Uterus (tissue), 4 donors: ENCODE measurements around the gene CASP5. TPM values are rescaled to one million over a fixed set of nuclear protein-coding genes. Genes with fewer than 3 reads are reported as not detected.

Experiments used
- DNase-seq, 2 donors: peaks; one replicate each; pipeline ENCODE4 v3.0.0-alpha.2; 2019 to 2020
- H3K27ac ChIP-seq, 2 donors: fragments of 200-600 bp; sonication (generic); 1 replicate in 1 of 2; 2 replicates in 1 of 2; pipeline ENCODE4 v1.5.1; 2016 to 2018
- H3K27me3 ChIP-seq, 2 donors: fragments of 200-600 bp; sonication (generic); one replicate each; pipeline ENCODE4 v1.5.1; 2018 to 2019; ENCODE audit warnings: control low read depth in 1 of 2
- H3K36me3 ChIP-seq, 2 donors: fragments of 200-600 bp; sonication (generic); one replicate each; pipeline ENCODE4 v1.5.1; 2019; ENCODE audit warnings: control low read depth in 1 of 2
- H3K4me1 ChIP-seq, 2 donors: fragments of 200-600 bp; sonication (generic); one replicate each; pipeline ENCODE4 v1.5.1; 2018 to 2019; ENCODE audit warnings: control low read depth in 1 of 2
- H3K4me3 ChIP-seq, 2 donors: fragments of 200-600 bp; sonication (generic); 1 replicate in 1 of 2; 2 replicates in 1 of 2; pipeline ENCODE4 v1.5.1; 2018 to 2019; ENCODE audit warnings: mild to moderate bottlenecking in 1 of 2
- H3K9me3 ChIP-seq, 2 donors: fragments of 200-600 bp; sonication (generic); one replicate each; pipeline ENCODE4 v1.5.1; 2019; ENCODE audit warnings: control low read depth in 1 of 2
- POLR2A ChIP-seq, 2 donors: fragments of 450-650 bp; IDR thresholded peaks; one replicate each; pipeline ENCODE4 v1.6.1; 2016; ENCODE audit warnings: antibody characterized with exemption in 2 of 2, mild to moderate bottlenecking in 1 of 2, moderate library complexity in 1 of 2
- intact Hi-C: fragments of 100-400 bp; cut with DNase I; formaldehyde crosslinking; loops from one replicate; pipeline ENCODE4 v1.15.1; 2023; ENCODE audit warnings: low total_unique reads
- total RNA-seq, 4 donors: library from RNA; depleted of rRNA in 3 of 4; stranded (reverse); fragments of >200 nt in 3 of 4; gene quantifications; one replicate each; pipeline versions ENCODE4 v1.1.0 to v1.2.4, GENCODE V29; 2014 to 2023
- TF ChIP-seq, protein P1 (sequence below), 4 experiments: fragments of 200-600 bp in 2 of 4; fragments of 450-650 bp in 2 of 4; sonication (generic) in 2 of 4; IDR thresholded peaks; one replicate each; pipeline ENCODE4 v1.5.1; 2016 to 2019; ENCODE audit warnings: antibody characterized with exemption in 4 of 4, mild to moderate bottlenecking in 2 of 4, moderate library complexity in 1 of 4
- donor health status: DM: yes; HTN: yes; CAD: no.

CASP5 gene
- total RNA-seq, 4 donors from 2014 or later, result not detected

DNA sequence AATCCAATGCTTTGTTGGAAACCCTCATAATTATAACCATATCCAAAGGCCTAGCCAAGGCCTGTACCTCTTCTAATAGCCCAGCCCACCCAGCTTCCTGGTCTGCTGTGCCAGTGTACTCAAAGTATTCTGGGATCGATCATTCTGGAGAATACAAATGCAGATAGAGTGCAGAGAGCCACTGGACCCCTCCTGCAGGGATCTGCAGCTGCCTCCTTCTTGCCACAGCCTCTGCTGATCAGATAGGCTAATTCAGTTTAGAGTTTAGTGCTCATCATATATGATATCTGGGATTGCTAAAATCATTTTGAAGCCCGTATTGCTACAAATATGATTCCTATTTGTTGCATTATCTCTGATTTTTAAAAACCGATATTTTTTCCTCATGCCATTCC is 17.5 kb downstream of the CASP5 start:
- no peaks in the 10 kb centered on the region for H3K36me3 ChIP-seq
- no peaks in the 10 kb centered on the region for H3K4me1 ChIP-seq
- DNase-seq, result no peak
- no peaks in the 10 kb centered on the region for H3K27me3 ChIP-seq
- TF ChIP-seq, protein P1, sequence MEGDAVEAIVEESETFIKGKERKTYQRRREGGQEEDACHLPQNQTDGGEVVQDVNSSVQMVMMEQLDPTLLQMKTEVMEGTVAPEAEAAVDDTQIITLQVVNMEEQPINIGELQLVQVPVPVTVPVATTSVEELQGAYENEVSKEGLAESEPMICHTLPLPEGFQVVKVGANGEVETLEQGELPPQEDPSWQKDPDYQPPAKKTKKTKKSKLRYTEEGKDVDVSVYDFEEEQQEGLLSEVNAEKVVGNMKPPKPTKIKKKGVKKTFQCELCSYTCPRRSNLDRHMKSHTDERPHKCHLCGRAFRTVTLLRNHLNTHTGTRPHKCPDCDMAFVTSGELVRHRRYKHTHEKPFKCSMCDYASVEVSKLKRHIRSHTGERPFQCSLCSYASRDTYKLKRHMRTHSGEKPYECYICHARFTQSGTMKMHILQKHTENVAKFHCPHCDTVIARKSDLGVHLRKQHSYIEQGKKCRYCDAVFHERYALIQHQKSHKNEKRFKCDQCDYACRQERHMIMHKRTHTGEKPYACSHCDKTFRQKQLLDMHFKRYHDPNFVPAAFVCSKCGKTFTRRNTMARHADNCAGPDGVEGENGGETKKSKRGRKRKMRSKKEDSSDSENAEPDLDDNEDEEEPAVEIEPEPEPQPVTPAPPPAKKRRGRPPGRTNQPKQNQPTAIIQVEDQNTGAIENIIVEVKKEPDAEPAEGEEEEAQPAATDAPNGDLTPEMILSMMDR (IDR thresholded peaks at IDR 0.05), result no peak
- TF ChIP-seq POLR2A (IDR thresholded peaks at IDR 0.05), result no peak
- no peak overlapping the region for H3K4me3 ChIP-seq
- intact Hi-C loops, result no loop called here
- no peaks in the 10 kb centered on the region for H3K9me3 ChIP-seq
- H3K27ac ChIP-seq, result no peak overlapping the region

DNA sequence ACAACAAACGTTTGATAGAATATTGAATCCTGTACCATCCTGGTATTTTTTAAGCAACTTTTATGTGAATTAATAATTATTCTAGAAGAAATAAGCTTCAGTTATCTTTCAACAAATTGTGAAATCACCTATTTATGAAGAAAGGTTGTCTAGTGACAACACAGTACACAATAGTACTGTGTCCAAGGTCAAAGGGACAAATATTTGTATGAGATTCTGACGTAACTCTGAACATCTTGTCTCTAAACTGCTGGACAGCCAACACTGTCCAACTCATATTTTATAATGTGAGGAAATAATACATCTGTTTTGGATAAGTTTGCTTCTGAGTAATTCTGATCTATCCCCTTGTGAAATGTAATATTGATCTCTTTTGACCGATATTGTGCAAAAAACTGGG is 18.9 kb downstream of the CASP5 start:
- TF ChIP-seq POLR2A (IDR thresholded peaks at IDR 0.05), result no peak

DNA sequence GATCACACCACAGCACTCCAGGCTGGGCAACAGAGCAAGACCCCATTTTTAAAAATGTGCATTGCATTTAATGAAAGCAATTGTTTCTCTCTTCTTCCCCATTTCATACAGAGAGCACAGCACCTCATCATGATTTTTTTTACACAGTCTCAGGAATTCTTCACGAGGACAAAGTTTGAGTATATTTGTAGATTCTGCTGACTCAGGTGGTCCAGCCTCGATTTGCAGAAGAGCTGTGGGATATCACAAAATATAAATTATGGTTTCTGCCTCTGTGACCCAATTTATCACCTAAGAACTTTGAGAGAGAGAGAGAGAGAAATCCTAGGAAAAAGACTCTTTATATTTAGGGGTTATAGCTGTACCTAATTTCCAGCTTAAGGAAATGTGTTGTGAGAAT is 19.8 kb downstream of the CASP5 start:
- Histone ChIP-seq H3K27ac (no peak overlapping the region), H3K27me3 (no peaks in the 10 kb centered on the region), H3K36me3 (no peaks in the 10 kb centered on the region), H3K4me3 (no peak overlapping the region), H3K4me1 (no peaks in the 10 kb centered on the region), H3K9me3 (no peaks in the 10 kb centered on the region)
- no peak for TF ChIP-seq POLR2A (IDR thresholded peaks at IDR 0.05)
- TF ChIP-seq, protein P1 (IDR thresholded peaks at IDR 0.05), result no peak
- no peak for DNase-seq
- intact Hi-C loops, result no loop called here

More for the DNA sequence above, 18.9 kb downstream of the CASP5 start:
- no peaks in the 10 kb centered on the region for H3K27me3 ChIP-seq
- H3K4me3 ChIP-seq, result no peak overlapping the region
- no peak overlapping the region for H3K27ac ChIP-seq
- H3K9me3 ChIP-seq, result no peaks in the 10 kb centered on the region
- DNase-seq, result no peak
- no peaks in the 10 kb centered on the region for H3K36me3 ChIP-seq
- intact Hi-C loops, result no loop called here
- no peaks in the 10 kb centered on the region for H3K4me1 ChIP-seq

DNA sequence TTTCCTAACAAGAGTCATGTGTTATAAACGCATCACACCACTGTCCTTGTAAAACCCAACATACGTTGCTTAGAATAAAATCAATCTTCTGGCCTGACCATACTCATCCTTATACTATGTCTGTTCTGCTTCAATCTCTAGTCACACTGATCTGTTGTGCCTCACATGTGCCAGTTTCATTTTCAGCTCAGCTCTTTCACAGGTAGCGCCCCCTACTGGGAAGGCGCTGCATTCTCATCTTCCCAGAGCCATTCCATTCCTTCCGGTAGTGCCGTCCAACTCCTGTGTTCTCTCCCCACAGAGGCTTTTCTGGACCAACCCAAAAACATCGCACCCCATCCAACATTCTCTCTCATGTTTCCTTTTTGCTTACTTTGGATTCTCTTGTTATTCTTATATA is 22.2 kb downstream of the CASP5 start:
- Histone ChIP-seq H3K27me3 (no peaks in the 10 kb centered on the region), H3K27ac (no peak overlapping the region), H3K36me3 (no peaks in the 10 kb centered on the region), H3K4me3 (no peak overlapping the region), H3K9me3 (no peaks in the 10 kb centered on the region), H3K4me1 (no peaks in the 10 kb centered on the region)
- no peak for TF ChIP-seq POLR2A (IDR thresholded peaks at IDR 0.05)
- TF ChIP-seq, protein P1 (IDR thresholded peaks at IDR 0.05), result no peak
- no peak for DNase-seq
- intact Hi-C loops, result no loop called here

DNA sequence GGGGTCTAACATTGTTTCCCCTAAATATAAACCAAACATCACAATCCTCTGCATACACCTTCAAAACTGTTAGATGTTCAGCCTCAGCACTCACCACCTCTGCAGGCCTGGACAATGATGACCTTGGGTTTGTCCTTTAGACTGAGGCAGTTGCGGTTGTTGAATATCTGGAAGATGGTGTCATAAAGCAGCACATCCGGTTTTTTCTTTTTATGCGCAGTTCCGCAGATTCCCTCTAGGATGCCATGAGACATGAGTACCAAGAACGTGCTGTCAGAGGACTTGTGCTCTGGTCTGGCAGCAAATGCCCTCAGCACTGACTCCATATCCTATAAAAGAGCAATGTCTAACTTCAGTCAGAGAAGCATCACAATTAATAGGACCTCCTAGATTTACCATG is 22.8 kb downstream of the CASP5 start:
- intact Hi-C loops, result no loop called here
- Histone ChIP-seq H3K27me3 (no peaks in the 10 kb centered on the region), H3K9me3 (no peaks in the 10 kb centered on the region)

More for the DNA sequence above, 22.8 kb downstream of the CASP5 start:
- H3K36me3 ChIP-seq, result no peaks in the 10 kb centered on the region
- DNase-seq, result no peak
- TF ChIP-seq POLR2A (IDR thresholded peaks at IDR 0.05), result no peak
- TF ChIP-seq, protein P1 (IDR thresholded peaks at IDR 0.05), result no peak
- H3K27ac ChIP-seq, result no peak overlapping the region
- H3K4me3 ChIP-seq, result no peak overlapping the region
- H3K4me1 ChIP-seq, result no peaks in the 10 kb centered on the region
